Fibroblast of skin of left biceps (primary cell): Measurements from ENCODE around the gene DNAAF5.
"Not testable (repeated sequence)": the region's sequence is repeated elsewhere in the genome, so short reads cannot be mapped to it uniquely, and the experiment has no call there.

Experiments
- DNase-seq, 2 experiments: peaks; one replicate each; pipeline ENCODE4 v3.0.0-alpha.2; 2013; ENCODE audit warnings: low read depth in 2 of 2

DNAAF5 gene

GRCh38 chr7:729140-730000 lies 2.9 kb downstream of the DNAAF5 start:
- no peak for DNase-seq

- no peak for DNase-seq
Measured at GRCh38 chr7:730501-731439, 4.3 kb downstream of the DNAAF5 start.

- no peak for DNase-seq
Measured at GRCh38 chr7:731440-732085, 5.1 kb downstream of the DNAAF5 start.

- no peak for DNase-seq
Measured at GRCh38 chr7:732094-732541, 5.6 kb downstream of the DNAAF5 start.

GRCh38 chr7:732556-732955 lies 6.1 kb downstream of the DNAAF5 start:
- no peak for DNase-seq

GRCh38 chr7:734214-734613 lies 7.7 kb downstream of the DNAAF5 start:
- DNase-seq, result no peak

GRCh38 chr7:734808-735207 lies 8.3 kb downstream of the DNAAF5 start:
- no peak for DNase-seq

- no peak for DNase-seq
Measured at GRCh38 chr7:738241-738640, 11.7 kb downstream of the DNAAF5 start.

GRCh38 chr7:738723-739454 lies 12.4 kb downstream of the DNAAF5 start:
- no peak for DNase-seq

- no peak for DNase-seq
Measured at GRCh38 chr7:739455-739982, 13.0 kb downstream of the DNAAF5 start.

GRCh38 chr7:739983-740942 lies 13.8 kb downstream of the DNAAF5 start:
- DNase-seq, result no peak

GRCh38 chr7:741191-741671 lies 14.7 kb downstream of the DNAAF5 start:
- DNase-seq, result no peak

GRCh38 chr7:741850-742249 lies 15.4 kb downstream of the DNAAF5 start:
- DNase-seq, result no peak

- DNase-seq, result no peak
Measured at GRCh38 chr7:742791-743190, 16.3 kb downstream of the DNAAF5 start.

- DNase-seq, result not testable (repeated sequence)
Measured at GRCh38 chr7:743341-744127, 17.0 kb downstream of the DNAAF5 start.

- DNase-seq, result not testable (repeated sequence)
Measured at GRCh38 chr7:744128-744520, 17.6 kb downstream of the DNAAF5 start.

- no peak for DNase-seq
Measured at GRCh38 chr7:744854-745430, 18.4 kb downstream of the DNAAF5 start.

GRCh38 chr7:745431-746154 lies 19.1 kb downstream of the DNAAF5 start:
- no peak for DNase-seq
